CD4-positive, alpha-beta T cell treated with Interleukin-17A for 4 hours (primary cell): Measurements from ENCODE around the gene RFLNA.

Experiments
- DNase-seq: peaks from one replicate; pipeline ENCODE4 v3.0.0-alpha.2; 2020; ENCODE audit warnings: mixed read lengths

The RFLNA gene

DNA sequence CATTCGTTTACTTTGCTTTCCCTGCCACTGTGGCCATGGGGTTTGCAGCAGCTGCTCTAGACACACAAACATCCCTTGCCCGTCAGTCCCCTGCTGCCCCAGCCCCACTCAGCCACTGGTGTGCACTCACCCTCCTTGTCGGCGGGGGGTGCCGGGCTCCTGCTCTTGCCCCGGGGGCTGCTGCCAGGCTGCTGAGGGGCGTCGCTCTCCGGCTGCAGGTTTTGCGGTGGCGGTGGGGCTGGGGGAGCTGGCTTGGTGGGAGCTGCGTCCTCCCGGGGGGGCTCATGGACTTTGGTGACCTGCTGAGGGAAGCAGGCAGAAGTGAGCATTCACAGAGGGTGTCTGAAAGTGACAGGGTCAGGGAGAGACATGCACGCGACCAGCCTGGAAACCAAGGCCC, 67.1 kb downstream of the RFLNA start:
- DNase-seq: no peak

DNA sequence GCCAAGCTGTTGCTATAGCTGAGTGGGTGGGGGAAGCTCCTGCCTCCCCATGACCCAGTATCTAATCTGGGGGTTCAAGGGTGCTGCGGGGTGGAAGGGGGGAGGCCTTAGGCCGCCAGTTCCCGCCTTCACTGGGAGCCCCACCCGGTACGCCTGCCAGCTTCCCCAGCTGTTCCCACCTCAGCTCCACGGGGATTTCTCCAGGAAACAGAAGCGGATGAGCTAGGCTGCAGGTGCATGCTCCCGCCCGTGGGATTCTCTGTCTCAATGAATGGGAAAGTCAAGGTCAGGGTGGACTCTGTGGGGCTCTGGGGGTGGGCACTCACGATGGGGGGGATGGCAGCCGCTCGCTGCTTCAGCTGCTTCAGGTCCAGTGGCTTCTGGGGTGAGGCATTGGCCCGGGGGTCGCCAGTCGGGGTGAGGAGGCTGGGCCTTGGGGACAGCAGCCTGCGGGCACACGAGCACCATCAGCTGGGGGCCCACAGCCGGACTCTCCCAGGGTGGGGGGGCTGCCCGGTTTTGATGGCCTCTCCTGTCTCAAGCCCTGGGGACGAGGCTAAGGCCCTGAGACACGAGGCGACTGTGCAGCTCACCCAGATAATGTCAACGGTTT, 68.6 kb downstream of the RFLNA start:
- DNase-seq: no peak

GRCh38 chr12:124364543-124364942, 69.7 kb downstream of the RFLNA start:
- DNase-seq: no peak
